Hematopoietic multipotent progenitor cell treated with erythropoietin and hydrocortisone succinate and interleukin-3 and kit ligand, for 15 days (in vitro differentiated cells): ENCODE data around the gene FBXO15.

Experiments
- DNase-seq: peaks from one replicate; pipeline ENCODE4 v3.0.0-alpha.2; 2015; ENCODE audit warnings: low spot score

FBXO15 gene

GRCh38 chr18:74062037-74062436, 85.6 kb downstream of the FBXO15 start:
- DNase-seq: no peak

- no peak for DNase-seq
Observed at GRCh38 chr18:74060579-74060978, 87.1 kb downstream of the FBXO15 start.

GRCh38 chr18:74050807-74051206, 96.8 kb downstream of the FBXO15 start:
- DNase-seq: no peak

- DNase-seq: peak; percentile 54
Observed at GRCh38 chr18:74040459-74041332, 106.9 kb downstream of the FBXO15 start.

DNA sequence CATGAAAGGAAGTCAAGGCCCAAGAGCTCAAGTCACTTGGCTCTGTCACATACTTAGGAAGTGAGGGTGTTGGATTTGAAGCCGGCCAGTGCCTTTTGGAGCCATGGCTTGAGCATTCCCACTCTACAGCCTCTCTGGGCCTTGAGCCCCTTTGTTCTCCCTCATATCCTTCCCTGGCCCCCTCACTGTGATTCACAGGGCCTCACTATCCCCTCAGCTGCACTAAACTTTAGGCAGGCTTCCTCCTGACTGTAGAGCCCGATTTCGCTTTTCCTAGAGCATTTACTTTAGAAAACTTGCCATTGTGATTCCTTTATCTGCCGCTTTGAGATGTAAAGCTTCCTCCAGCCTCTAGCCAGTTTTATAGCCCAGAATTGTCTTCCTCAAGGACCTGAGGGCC, 107.6 kb downstream of the FBXO15 start:
- DNase-seq: no peak

DNA sequence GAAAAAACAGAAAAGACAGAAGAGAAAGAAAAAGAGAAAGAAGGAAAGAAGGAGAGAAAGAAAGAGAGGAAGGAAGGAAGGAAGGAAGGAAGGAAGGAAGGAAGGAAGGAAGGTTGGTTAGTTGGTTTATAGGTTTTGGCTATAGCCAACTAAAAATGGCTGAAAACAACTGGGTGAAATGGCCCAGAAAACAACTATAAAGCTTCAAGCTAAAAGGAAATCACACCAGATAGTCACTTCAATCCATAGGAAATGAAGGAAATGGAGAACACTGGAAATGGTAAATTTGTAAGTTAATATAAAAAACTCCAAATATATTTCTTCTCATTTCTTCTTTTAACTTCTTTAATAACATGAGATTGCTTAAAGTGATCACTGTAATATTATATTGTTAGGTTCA, 118.5 kb downstream of the FBXO15 start:
- DNase-seq: no peak
